Kidney glomerular epithelial cell (primary cell): ENCODE measurements around the gene ADGRD1.
"Not testable (repeated sequence)": the region's sequence is repeated elsewhere in the genome, so short reads cannot be mapped to it uniquely, and the experiment has no call there.

Experiments
- DNase-seq: peaks from one replicate; lab custom pipeline; 2025; lab: John Stamatoyannopoulos, UW

ADGRD1 gene

DNA sequence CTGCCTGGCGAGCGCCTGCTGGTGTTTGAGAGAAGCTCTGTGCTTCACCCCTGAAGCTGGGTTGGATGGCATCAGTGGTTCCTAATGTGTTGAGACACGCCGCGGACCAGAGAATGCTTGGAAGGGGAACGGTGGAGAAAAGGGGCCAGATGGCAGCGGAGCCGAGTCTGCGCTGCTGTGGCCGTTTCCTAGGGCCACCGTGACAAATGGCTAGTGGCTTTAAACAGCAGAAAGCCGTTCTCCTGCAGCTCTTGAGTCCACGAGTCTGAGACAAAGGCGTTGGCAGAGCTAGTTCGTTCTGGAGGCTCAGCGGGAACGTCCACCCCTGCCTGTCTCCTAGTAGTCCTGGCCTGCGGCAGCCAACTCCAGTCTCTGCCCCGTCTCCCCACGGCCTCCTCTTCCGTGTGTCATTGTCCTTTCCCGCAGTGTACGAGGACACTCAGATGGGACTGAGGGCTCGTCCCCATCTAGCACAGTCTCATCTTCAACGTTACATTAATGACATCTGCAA is 103.6 kb downstream of the ADGRD1 start:
- DNase-seq: no peak

DNA sequence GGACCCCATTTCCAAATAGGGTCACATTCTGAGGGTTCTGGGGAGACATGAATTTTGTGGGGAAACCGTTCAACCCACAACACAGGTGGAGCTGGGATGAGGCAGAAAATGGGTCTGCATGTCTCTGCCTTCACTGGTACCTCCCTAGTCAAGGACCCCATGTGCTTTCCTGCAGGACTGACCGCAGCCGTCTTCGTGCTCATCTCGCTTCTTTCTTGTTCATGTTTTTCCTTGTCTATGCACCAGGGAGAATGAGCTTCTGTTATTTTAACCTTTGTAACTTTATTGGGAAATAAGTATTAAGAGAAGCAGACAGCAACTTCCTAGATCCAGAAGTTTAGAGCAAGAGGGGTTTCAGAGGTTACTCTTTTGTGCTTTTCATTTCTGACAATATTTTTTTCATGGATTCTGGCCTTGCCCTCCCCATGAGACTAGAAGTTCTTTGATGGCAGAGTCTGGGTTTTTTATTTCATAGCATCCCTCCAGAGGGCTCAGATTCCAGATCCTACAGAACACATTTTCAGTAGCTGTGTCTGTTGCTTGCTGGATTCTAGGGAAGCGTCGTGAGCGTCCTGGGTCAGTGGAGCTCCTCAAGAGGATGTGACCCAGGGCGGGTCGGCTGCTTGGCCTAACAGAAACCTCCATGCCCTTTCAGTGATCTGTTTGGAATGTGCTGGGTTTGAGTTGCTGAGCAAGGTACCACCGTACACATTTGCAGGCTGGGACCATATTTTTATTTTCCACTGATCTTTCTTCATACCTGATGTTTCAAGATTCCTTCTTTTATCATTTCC is 104.2 kb downstream of the ADGRD1 start:
- DNase-seq: no peak

DNA sequence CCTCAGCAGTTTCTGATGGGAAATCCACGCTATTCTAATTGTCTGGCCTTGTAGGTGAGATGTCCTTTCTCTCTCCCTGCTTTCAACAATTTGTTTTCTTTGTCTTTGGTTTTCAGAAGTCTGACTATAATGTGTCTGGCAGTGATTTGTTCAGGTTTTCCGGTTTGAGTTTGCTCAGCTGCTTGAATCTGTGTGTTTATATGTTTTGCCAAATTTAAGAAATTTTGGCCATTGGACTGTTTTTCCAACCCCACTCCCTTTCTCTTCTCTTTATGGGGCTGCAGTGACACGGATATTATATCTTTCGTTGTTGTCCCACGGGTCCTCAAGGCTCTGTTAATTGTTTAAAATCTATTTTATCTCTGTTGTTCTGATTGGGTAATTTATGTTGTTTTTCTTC is 105.0 kb downstream of the ADGRD1 start:
- no peak for DNase-seq

DNA sequence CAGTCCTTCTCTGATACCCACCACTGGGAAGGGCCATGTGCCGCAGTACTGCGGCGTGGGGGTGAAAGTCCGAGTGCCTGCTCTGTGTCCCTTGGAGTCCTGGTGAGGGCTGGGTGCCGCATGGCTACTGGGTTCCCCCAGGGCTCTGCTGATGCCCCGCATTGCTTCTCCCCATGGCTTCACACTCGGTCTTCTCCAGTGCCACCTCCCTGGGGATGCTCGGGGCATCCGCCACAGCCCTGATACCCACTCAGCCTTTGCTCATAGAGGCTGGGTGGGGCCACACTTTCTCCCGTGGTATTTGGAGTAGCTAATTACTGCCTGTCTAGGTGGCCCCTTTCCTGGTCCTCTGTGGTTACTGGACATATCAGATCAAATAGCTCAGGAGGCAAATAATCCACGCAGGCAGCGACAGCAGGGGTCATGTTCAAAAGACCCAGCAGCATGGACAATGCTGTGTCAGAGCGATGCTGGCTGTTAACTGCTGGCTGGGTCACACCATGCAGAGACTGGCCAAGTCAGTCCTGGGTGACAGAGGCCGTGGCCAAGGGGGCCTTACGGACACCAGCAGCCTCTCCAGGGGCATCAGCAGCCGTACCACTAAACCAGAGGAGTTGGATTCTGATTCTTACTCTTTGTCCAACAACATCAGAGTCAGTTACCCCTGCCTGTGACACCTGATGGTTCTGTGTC is 106.5 kb downstream of the ADGRD1 start:
- DNase-seq: no peak

DNA sequence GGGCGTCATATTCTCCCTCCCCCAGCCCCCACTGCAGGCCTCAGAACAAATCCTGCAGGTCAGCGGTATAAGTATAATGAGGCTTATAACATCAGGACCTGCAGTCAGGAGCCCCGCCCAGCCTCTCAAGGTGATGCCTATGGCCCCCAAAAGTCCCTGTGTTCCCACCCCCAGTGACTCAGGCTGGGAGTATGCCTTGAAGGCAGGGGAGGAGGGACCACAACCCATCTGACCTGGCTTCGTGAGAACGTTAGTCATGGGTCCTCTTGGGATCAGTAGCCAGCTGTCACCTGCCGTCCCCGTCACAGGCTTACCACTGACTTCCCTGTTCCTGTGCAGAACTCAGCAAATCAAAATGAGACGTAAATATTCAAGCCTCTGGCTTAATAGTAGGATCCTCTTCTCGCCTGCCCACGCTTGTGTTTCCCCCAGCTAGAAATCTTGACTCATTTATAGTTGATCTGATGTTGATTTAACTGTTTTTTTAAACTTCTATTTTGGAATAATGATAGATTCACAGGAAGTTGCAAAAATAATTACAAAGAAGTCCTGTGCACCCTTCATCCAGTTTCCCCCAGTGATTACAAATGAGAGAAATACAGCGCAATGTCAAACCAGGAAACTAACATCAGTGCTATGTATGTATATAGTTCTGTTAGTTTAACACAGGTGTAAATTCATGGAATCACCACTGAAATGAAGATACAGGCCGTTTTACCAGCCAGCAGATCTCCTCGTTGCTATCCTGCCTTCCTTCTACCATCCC is 107.5 kb downstream of the ADGRD1 start:
- no peak for DNase-seq

DNA sequence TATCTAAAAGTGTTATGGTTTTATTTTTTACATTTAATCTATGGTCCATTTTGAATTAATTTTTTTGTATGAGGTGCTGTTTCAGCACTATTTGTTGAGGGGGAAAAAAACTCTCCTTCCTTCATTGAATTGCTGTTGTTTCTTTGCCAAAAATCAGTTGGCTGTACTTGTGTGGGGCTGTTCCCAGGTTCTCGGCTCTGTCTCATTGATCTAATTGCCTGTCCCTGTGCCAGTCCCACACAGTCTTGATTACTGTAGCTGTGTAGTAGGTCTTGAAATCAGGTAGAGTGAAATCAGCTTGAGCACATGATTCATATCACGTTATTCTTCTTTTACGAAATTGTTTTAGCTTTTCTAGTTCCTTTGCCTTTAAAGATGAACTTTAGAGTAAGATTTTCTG is 109.7 kb downstream of the ADGRD1 start:
- DNase-seq: no peak

DNA sequence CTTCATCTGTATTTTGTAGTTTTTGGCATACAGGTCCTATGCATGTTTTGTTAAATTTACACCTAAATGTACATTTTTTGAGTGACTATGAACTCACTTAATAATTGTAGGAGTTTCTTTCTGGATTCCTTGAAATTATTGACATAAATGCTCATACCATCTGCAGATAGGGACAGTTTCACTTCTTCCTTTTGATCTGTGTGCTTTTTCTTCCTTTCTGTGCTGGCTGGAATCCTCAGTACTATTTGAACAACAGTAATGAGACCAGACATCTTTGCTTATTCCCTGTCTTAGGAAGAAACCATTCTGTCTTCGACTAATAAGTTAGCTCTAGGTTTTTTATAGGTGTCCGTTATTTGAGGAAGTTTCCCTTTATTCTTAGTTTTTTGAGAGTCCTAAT is 110.3 kb downstream of the ADGRD1 start:
- no peak for DNase-seq

DNA sequence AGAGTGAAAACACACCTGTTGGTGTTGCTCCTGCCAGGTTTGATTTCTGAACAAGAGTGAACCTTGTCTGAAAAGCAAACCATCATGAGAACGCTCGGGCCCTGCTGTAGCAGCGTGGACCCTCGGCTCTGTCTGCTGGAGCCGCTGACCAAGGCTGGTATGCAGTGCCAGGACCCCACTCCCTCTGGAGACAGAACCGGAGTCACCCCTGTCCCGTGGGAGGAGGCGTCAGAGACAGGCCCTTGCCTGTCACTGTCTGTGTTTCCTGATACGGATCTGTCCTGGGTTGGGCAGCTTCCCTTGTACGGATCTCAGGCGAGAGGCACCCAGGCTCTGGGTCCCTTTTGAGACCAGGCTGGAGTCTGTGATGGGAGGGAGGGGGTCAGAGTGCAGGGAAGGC is 111.6 kb downstream of the ADGRD1 start:
- no peak for DNase-seq

DNA sequence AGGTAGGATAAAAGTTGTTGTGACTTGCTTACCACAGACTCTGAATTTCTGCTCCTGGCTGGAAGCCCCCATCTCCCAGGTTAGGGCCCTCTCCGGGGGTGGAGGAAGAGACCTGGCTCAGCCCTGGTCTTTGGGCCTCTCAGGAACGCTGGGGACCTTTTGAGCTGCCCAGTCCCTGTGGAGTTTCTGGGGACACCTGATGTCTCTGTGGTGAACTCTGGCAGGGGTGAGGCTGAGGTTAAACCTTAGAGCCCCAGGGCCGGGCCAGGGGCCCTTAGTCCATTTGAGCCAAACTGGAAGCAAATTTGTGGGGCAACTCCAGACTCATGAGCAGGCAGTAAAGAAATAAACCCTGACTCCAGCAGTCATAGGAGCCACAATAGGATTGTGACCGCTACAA is 112.1 kb downstream of the ADGRD1 start:
- no peak for DNase-seq

DNA sequence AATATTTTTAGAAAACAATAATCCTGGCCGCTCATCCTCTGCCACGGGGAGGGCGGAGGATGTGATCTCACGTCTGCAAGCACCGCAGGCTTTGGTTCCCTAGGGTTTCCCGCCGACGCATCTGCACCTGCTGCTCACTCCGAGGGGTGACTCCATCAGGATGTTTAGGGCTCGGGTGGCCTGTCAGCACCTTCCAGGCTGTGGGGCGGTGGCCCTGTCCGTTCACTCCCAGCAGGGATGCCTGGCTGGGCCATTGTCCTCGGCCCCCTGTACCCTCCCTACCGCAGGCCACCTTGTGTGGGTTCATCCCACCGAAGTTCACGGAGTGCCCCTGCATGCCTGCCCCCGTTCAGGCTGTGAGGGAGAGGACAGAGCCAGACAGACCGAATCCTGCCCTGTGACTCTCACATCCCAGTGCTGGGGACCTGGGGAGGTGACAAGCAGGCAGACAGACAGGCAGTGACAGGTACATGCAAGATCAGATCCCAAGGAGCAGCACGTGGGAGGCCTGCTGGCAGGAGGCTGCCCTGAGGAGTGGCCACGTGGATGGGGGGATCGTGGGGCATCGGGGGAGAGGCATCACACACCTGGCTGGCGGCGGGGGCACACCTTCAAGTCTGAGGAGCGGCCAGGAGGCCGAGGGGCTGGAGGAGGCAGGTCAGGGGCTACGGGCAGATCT is 112.6 kb downstream of the ADGRD1 start:
- DNase-seq: no peak

DNA sequence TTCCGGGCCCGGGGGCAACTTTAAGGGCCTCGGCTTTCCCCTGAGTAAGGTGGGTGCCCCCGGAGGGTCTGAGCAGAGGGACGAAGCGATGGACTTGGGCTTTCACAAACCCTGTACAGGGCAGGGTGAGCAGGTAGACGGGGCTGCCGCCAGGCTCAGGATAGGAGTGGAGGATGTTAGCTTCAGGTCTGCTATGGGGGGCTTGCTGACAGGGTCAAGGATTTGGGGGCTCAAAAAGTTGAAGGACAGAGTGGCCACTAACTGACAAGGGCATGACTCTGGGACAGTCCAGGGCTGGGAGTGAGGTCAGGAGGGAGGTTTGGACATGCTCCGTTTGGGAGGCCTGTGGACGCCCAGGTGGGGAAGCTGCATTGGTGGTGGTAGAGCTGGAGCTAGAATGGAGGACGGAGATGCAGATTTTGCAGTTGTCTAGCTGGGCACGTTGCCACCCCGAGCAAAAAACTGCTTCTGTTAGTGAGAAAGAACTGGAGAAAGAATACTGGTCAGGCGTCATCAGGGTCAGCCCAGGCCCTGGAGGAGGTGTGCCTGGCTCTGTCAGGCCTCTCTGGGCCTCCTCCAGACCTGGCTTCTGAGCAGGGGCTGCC is 113.3 kb downstream of the ADGRD1 start:
- DNase-seq: no peak

DNA sequence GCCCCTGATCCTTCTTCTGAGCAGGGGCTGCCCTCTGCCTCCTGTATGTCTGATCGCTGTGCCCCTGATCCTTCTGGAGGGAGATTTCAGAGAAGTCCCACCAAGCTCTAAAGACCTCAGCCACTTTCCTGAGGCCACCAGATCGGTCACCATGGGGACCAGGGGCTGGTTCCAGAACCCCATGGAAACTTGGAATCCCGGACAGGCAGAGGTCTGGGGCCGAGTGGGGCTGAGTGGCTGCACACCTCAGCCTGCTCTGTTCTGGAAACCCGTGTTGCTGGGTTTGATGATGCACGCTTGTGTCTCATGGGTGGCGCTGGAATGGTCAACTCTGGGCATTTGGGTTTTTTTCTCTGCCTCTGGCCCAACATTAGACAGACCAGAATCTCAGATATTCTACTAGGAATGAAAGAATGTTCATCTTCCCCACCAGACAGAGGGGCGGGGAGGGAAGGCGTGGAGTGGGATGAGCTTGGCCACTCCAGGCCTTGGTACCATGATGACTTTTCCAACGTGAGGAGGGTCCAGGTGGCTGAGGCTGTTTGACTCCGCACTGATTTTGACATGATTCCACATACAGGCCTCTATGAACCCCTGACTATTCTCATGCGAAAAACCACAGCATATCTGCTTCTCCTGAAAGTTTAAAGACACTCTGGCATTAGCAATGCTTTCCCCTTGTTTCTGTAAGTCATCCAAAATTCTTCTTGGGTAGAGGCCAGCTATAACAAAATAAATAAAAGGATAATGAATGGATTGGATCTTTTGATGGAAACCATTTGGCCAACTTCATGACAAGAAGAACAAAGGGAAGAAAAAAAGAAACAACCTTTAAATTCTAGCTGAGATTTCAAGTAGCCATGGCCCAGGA is 114.5 kb downstream of the ADGRD1 start:
- DNase-seq: no peak

DNA sequence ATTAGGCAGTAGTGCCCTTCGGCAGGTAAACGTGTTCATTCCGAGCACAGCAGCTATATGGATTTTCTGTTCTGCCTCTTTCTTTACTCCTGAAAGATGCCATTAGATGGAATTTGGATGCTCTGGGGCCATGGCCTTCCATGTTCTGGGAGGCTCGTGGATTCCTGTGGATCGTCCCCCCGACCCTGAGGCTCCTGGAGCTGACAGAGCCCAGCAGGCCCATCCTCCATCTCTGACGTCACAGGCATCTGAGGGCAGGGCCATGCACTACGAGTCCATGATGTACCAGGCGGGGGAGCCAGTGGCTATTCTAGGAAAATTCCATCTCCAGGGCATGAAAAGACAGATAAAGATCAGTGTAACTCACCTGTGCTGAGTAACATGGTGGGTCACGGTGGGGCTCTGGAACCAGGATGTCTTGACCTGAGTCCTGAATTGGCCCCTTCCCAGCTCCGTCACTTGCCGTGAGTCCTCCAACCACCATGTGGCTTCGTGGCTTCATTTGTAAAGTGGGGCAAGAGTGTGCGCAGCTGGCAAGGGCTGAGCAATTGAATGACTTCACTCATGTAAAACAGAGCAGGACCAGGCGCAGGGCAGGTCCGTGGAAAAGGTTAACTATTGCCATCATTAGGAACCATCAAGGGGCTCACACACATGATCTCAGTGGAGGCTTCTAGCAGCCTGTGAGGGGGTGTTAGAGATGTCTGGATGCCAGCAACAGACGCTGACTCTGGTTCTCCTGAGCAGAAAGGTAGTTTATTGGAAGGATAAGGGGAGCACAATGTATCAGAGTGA is 115.4 kb downstream of the ADGRD1 start:
- not testable (repeated sequence) for DNase-seq

DNA sequence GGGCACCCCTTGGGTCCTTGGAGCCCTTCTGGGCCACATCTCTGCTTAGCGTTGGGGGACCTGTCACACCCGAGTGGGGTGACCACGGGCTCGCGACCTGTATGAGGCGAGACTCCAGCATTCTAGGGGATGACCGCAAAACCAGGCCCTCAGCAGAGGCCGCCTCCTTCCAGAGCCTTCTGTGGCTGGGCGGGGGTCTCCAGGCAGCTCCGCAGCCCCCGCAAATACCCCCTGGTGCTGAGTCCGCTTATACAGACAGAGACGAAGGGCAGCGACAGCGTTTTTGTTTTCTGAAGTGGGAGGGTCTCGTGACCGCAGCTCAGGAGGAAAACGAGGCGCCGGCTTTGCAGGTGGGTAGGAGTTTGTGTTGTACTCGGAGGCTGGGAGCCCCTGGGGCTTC is 116.4 kb downstream of the ADGRD1 start:
- DNase-seq: not testable (repeated sequence)

DNA sequence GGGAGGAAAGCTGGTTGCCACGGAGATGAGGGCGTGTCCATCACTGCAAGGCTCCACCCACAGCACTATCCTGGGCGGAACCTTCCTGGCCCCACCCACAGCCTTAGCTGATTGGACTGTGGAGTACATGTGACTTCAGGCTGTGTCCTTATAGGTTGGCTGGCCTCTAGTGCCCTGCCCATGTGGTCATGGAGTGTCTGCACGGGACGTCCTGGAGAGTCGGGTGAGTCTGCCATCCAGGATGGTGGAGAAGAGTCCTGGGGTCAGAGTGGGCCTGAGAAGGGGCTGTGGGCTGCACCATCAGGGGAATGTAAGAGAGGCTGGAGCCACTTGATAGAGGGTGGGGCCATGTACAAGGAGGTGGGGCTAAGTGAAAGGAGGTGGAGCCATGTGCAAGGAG is 117.0 kb downstream of the ADGRD1 start:
- DNase-seq: not testable (repeated sequence)

DNA sequence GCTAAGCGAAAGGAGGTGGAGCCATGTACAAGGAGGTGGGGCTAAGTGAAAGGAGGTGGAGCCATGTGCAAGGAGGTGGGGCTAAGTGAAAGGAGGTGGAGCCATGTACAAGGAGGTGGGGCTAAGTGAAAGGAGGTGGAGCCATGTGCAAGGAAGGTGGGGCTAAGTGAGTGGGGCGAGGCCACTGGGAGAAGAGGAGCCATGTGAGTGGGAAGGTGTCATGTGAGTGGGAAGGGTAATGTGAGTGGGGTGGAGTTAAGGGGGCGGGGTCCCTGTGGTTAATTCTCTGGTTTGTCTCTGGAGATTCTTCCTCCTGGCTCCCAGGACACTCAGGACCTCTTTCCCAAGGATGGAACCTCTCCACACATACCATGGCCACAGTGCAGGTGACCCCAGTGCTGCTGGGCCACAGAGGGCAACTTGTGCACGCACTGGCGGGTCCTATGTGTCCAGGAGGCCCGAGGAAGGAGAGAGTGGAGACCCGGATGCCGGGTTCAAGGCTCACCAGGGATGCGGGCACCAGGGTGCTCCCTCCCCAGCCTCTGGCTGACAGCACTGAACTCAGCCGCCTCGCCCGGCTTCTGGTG is 117.6 kb downstream of the ADGRD1 start:
- DNase-seq: not testable (repeated sequence)

DNA sequence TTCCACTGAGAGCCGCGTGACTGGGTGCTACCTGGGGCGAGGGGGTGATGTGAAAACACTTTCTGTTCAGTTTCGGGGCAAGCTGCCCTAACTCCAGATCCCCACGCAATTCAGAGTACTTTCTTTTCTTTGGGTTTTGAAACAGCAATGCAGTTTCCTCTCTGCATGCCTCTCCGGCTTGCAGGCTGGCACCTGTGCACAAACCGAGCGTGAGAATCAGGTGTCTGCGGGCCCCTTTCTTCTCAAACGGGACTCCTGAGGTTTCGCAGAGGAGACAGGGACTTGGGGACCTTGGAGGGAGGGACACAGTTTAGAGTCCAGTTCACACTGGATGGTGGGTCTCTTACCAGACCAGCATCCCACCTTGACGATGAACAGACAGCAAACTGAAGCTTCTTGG is 118.2 kb downstream of the ADGRD1 start:
- not testable (repeated sequence) for DNase-seq

DNA sequence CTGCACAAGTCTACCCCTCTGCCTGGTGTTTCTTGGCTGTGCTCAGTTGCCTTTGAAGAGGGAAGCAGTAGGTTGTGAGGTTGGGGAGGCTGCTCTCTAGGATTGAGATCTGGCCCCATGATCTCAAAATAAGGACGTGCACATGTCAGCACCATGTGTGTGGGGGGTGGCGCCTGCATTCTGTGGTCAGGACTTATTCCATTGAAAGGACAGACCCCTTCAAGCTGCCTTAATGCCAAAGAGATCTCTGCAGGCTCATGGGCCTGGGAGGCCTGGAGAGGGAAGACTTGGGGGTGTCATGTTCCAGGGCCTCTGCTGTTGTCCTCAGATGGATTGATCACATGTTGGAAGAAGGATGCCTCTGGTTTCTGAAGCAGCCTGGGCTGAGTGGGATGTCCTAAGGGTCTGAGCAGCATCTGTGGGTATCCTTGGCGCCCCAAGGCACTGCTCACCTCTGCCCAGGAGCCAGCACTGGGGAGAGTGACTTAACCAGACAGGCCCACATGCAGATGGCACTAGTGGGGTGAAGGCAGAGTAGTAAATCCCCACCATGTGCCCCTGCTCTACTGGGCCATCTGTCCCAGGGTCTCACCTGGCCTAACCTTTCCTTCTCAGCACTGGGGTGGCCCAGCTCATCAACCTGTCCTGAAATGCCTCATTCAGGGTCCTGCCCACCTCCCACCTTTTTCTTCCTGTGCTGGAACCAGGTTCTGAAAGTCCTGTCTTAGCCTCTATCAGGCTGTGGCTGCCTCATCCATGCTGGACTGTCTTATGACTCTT is 118.9 kb downstream of the ADGRD1 start:
- no peak for DNase-seq
